Natural killer cell (primary cell): Measurements from ENCODE around the gene ANXA7. TPM values are rescaled to one million over a fixed set of nuclear protein-coding genes. Genes with fewer than 3 reads are reported as not detected.
A peak's percentile ranks its signal among the peaks of the same experiment; 100 is the strongest.

Source experiments
- ATAC-seq, 3 donors: fragments of 150-1000 bp in 2 of 3; fragments of 200-7000 bp in 1 of 3; cut with Tn5 transposase; 1 replicate in 1 of 3; 2 replicates in 2 of 3; pipeline ENCODE4 v1.10.0; 2021; ENCODE audit warnings: mild to moderate bottlenecking in 2 of 3, moderate library complexity in 2 of 3
- DNase-seq, 2 donors: peaks; one replicate each; pipeline versions ENCODE4 v3.0.0 to v3.0.0-alpha.2; 2013 to 2021; ENCODE audit warnings: mixed read lengths in 1 of 2
- H3K27ac ChIP-seq: one replicate; pipeline ENCODE4 v1.5.1; 2013; ENCODE audit warnings: mild to moderate bottlenecking, low read length
- H3K27me3 ChIP-seq: one replicate; pipeline ENCODE4 v1.6.1; 2013; ENCODE audit warnings: low read length; ENCODE audit not compliant: control insufficient read depth, insufficient read depth
- H3K36me3 ChIP-seq: one replicate; pipeline ENCODE4 v1.6.1; 2013; ENCODE audit warnings: low read length; ENCODE audit not compliant: control insufficient read depth, insufficient read depth
- H3K4me1 ChIP-seq: one replicate; pipeline ENCODE4 v1.6.1; 2013; ENCODE audit warnings: low read length; ENCODE audit not compliant: control insufficient read depth, insufficient read depth
- H3K4me3 ChIP-seq: one replicate; pipeline ENCODE4 v1.5.1; 2013; ENCODE audit warnings: low read length
- H3K9me3 ChIP-seq: one replicate; pipeline ENCODE4 v1.6.1; 2013; ENCODE audit warnings: low read length; ENCODE audit not compliant: control insufficient read depth, insufficient read depth
- H3K27ac Mint-ChIP-seq, 2 donors: one replicate each; pipeline ENCODE4 v1.8.0; 2022; ENCODE audit warnings: mild to moderate bottlenecking in 2 of 2, mixed read lengths in 2 of 2, moderate library complexity in 1 of 2
- H3K27me3 Mint-ChIP-seq, 2 donors: one replicate each; pipeline ENCODE4 v1.8.0; 2022; ENCODE audit warnings: low read depth in 2 of 2, mixed read lengths in 2 of 2
- H3K36me3 Mint-ChIP-seq: one replicate; pipeline ENCODE4 v1.8.0; 2022; ENCODE audit warnings: mixed read lengths
- H3K4me1 Mint-ChIP-seq, 2 donors: one replicate each; pipeline ENCODE4 v1.8.0; 2022; ENCODE audit warnings: mixed read lengths in 2 of 2
- H3K4me3 Mint-ChIP-seq: one replicate; pipeline ENCODE4 v1.8.0; 2022; ENCODE audit warnings: mild to moderate bottlenecking, moderate library complexity, mixed read lengths
- H3K9me3 Mint-ChIP-seq, 2 donors: one replicate each; pipeline ENCODE4 v1.8.0; 2022; ENCODE audit warnings: mixed read lengths in 2 of 2
- WGBS: methylation state at CpG from one replicate; pipeline ENCODE4 v1.1.7; 2013; ENCODE audit warnings: missing lambda C conversion rate; ENCODE audit not compliant: insufficient coverage; 5-methylcytosine and 5-hydroxymethylcytosine counted together
- intact Hi-C: fragments of 100-400 bp; cut with micrococcal nuclease; formaldehyde crosslinking; loops from one replicate; pipeline ENCODE4 v1.14.2; 2022
- total RNA-seq, 4 donors: library from RNA; stranded (reverse); fragments of 120-200 nt in 1 of 4; gene quantifications; one replicate each; pipeline versions ENCODE4 v1.2.3 to v1.2.4, GENCODE V29; 2013 to 2022
- TF ChIP-seq, protein P1 (sequence below): fragments of 200-600 bp; IDR thresholded peaks from one replicate; pipeline ENCODE4 v1.8.0; 2022; ENCODE audit warnings: antibody characterized with exemption

Gene ANXA7
- total RNA-seq, 3 donors from 2014 or later (not counting 1 experiment from before 2014, with no cell fraction given): 61.0 to 82.0 (median 72.5) TPM

GRCh38 chr10:73444457-73444856 lies 30.6 kb upstream of the ANXA7 start:
- Histone ChIP-seq H3K4me3 (no peak overlapping the region), H3K4me1 (no peaks in the 10 kb centered on the region), H3K9me3 (no peaks in the 10 kb centered on the region), H3K27ac (no peak overlapping the region), H3K36me3 (peaks cover 36% of the 10 kb centered on the region), H3K27me3 (no peaks in the 10 kb centered on the region)
- peaks cover 7 to 18% of the 10 kb centered on the region in 2 donors for H3K4me1 Mint-ChIP-seq
- ATAC-seq (no peak), DNase-seq (no peak)
- no peak overlapping the region for H3K4me3 Mint-ChIP-seq
- WGBS: 73% methylated on average over 1 of the region's 1 CpG
- no peaks in the 10 kb centered on the region for H3K9me3 Mint-ChIP-seq
- intact Hi-C loops: no loop called here
- peaks cover 8% of the 10 kb centered on the region for H3K36me3 Mint-ChIP-seq
- no peak overlapping the region for H3K27ac Mint-ChIP-seq
- TF ChIP-seq, protein P1, sequence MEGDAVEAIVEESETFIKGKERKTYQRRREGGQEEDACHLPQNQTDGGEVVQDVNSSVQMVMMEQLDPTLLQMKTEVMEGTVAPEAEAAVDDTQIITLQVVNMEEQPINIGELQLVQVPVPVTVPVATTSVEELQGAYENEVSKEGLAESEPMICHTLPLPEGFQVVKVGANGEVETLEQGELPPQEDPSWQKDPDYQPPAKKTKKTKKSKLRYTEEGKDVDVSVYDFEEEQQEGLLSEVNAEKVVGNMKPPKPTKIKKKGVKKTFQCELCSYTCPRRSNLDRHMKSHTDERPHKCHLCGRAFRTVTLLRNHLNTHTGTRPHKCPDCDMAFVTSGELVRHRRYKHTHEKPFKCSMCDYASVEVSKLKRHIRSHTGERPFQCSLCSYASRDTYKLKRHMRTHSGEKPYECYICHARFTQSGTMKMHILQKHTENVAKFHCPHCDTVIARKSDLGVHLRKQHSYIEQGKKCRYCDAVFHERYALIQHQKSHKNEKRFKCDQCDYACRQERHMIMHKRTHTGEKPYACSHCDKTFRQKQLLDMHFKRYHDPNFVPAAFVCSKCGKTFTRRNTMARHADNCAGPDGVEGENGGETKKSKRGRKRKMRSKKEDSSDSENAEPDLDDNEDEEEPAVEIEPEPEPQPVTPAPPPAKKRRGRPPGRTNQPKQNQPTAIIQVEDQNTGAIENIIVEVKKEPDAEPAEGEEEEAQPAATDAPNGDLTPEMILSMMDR: no peak
- no peaks in the 10 kb centered on the region for H3K27me3 Mint-ChIP-seq

GRCh38 chr10:73439605-73440312 lies 25.9 kb upstream of the ANXA7 start:
- H3K36me3 ChIP-seq: peaks cover 35% of the 10 kb centered on the region
- WGBS: no CpG with 5 or more reads among the region's 1 CpG
- ATAC-seq: no peak
- H3K27me3 Mint-ChIP-seq: no peaks in the 10 kb centered on the region
- intact Hi-C loops: no loop called here
- no peaks in the 10 kb centered on the region for H3K36me3 Mint-ChIP-seq
- H3K4me3 ChIP-seq: no peak overlapping the region
- H3K9me3 Mint-ChIP-seq: no peaks in the 10 kb centered on the region
- H3K4me3 Mint-ChIP-seq: no peak overlapping the region
- H3K27ac ChIP-seq: no peak overlapping the region
- no peaks in the 10 kb centered on the region for H3K27me3 ChIP-seq
- H3K4me1 ChIP-seq: no peaks in the 10 kb centered on the region
- H3K9me3 ChIP-seq: no peaks in the 10 kb centered on the region
- peaks cover 9 to 12% of the 10 kb centered on the region in 2 donors for H3K4me1 Mint-ChIP-seq
- DNase-seq: no peak
- peak overlapping the region; percentile 54 to 60 for H3K27ac Mint-ChIP-seq
- TF ChIP-seq, protein P1: no peak

DNA sequence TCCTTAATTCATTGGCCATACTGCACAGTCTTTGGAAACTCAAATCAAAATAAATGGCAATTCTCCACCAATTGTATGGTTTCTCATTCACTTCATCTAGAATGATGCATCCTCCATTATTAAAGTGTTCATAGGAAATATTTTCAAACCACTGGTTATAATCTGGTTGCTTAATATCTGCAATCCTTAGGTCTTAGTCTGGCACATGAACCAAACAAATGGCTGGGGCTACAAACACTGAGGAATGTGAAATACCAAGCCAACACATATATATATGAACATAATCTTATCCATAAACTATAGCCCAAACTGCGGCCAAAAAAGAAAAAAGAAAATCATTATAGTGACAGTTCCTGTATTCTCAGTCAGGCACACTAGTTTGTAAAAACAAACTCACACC lies 25.2 kb upstream of the ANXA7 start:
- ATAC-seq (no peak), DNase-seq (no peak)
- Histone ChIP-seq H3K27me3 (no peaks in the 10 kb centered on the region), H3K4me3 (no peak overlapping the region), H3K36me3 (peaks cover 30% of the 10 kb centered on the region), H3K4me1 (no peaks in the 10 kb centered on the region), H3K9me3 (no peaks in the 10 kb centered on the region), H3K27ac (no peak overlapping the region)
- Mint-ChIP-seq H3K36me3 (no peaks in the 10 kb centered on the region), H3K9me3 (no peaks in the 10 kb centered on the region), H3K4me1 (peaks cover 9 to 12% of the 10 kb centered on the region in 2 donors), H3K27ac (peak overlapping the region in 1 of 2 donors; percentile 53), H3K4me3 (no peak overlapping the region), H3K27me3 (no peaks in the 10 kb centered on the region)
- TF ChIP-seq, protein P1: no peak
- 100% methylated on average over 1 of the region's 1 CpG for WGBS
- intact Hi-C loops: no loop called here

GRCh38 chr10:73433538-73433867 lies 19.6 kb upstream of the ANXA7 start, which contains the start of gene MSS51:
MSS51 (minus strand) TSS chr10:73433561; CDS start chr10:73428284, 5,277 bp downstream.
- H3K36me3 Mint-ChIP-seq: no peaks in the 10 kb centered on the region
- no peaks in the 10 kb centered on the region for H3K9me3 Mint-ChIP-seq
- peak within 1 kb of the TSS; percentile 32 to 42 for H3K27ac Mint-ChIP-seq
- no peak within 1 kb of the TSS for H3K4me3 ChIP-seq
- H3K4me1 ChIP-seq: no peaks in the 10 kb centered on the region
- no peaks in the 10 kb centered on the region for H3K27me3 ChIP-seq
- H3K4me1 Mint-ChIP-seq: peaks cover 13 to 15% of the 10 kb centered on the region in 2 donors
- no peaks in the 10 kb centered on the region for H3K27me3 Mint-ChIP-seq
- no peak within 1 kb of the TSS for H3K27ac ChIP-seq
- peak in 1 of 2 donors; percentile 9 for DNase-seq
- ATAC-seq: no peak
- intact Hi-C loops: no loop called here
- no peaks in the 10 kb centered on the region for H3K9me3 ChIP-seq
- TF ChIP-seq, protein P1: no peak
- peaks cover 16% of the 10 kb centered on the region for H3K36me3 ChIP-seq
- H3K4me3 Mint-ChIP-seq: no peak within 1 kb of the TSS
